ENCODE data around the gene COL18A1. TPM values are rescaled to one million over a fixed set of nuclear protein-coding genes. Genes with fewer than 3 reads are reported as not detected.

Gene COL18A1
- polyA plus RNA-seq, 1 donor (not counting 4 experiments of a cell fraction or from before 2014, with no cell fraction given), result 13.0 TPM

GRCh38 chr21:45531393-45532215 lies 126.6 kb downstream of the COL18A1 start:
- Histone ChIP-seq H3K27me3 (ENCODE audit: control insufficient read depth, extremely low read depth, insufficient read depth, low read length) (no peaks in the 10 kb centered on the region), H2AFZ (ENCODE audit: control insufficient read depth, low read length) (no peak overlapping the region), H3K79me2 (ENCODE audit: control insufficient read depth, insufficient read depth, low read length) (no peaks in the 10 kb centered on the region), H3K9me3 (ENCODE audit: control insufficient read depth, low read depth, low read length) (no peaks in the 10 kb centered on the region), H3K9me1 (ENCODE audit: control insufficient read depth, extremely low read depth, insufficient read depth, low read length) (no peaks in the 10 kb centered on the region), H4K20me1 (ENCODE audit: control insufficient read depth, extremely low read depth, insufficient read depth, low read length) (peaks cover 4% of the 10 kb centered on the region), H3K4me2 (ENCODE audit: control insufficient read depth, extremely low read depth, insufficient read depth, low read depth, low read length) (no peak overlapping the region), H3K36me3 (ENCODE audit: control insufficient read depth in 2 of 2, extremely low read depth in 1 of 2, insufficient read depth in 2 of 2, low read length in 2 of 2) (peaks cover 9 to 20% of the 10 kb centered on the region in 2 experiments), H3K9ac (ENCODE audit: control insufficient read depth, extremely low read depth, insufficient read depth, low read length) (no peak overlapping the region), H3K27ac (ENCODE audit: control insufficient read depth, insufficient read depth, low read length) (no peak overlapping the region), H3K4me1 (ENCODE audit: control insufficient read depth, extremely low read depth, insufficient read depth, low read length) (peaks cover 11% of the 10 kb centered on the region), H3K4me3 (ENCODE audit: control insufficient read depth in 2 of 3, extremely low read depth in 1 of 3, insufficient read depth in 2 of 3, low read depth in 1 of 3, low read length in 3 of 3) (no peak overlapping the region)
- dilution Hi-C loops (cut with MboI; ENCODE audit: extremely low pct_ligation_motif_present, low sequenced_read_pairs), result no loop called here
- peak in 1 of 3 experiments; percentile 1 for TF ChIP-seq CTCF (optimal IDR thresholded peaks at IDR 0.05 in 1 of 3, IDR thresholded peaks at IDR 0.05 in 1 of 3, conservative IDR thresholded peaks at IDR 0.05 in 1 of 3; ENCODE audit: extremely low read depth in 1 of 3, insufficient read depth in 2 of 3, low read length in 3 of 3)
- no peak for TF ChIP-seq EZH2 (IDR thresholded peaks at IDR 0.05; ENCODE audit: low read length)
- no peak for FAIRE-seq
- DNase-seq (ENCODE audit: low read depth, low spot score), result no peak

- H3K4me2 ChIP-seq (ENCODE audit: control insufficient read depth, extremely low read depth, insufficient read depth, low read depth, low read length), result no peak overlapping the region
- H4K20me1 ChIP-seq (ENCODE audit: control insufficient read depth, extremely low read depth, insufficient read depth, low read length), result peaks cover 4% of the 10 kb centered on the region
- peaks cover 3% of the 10 kb centered on the region for H3K4me1 ChIP-seq (ENCODE audit: control insufficient read depth, extremely low read depth, insufficient read depth, low read length)
- dilution Hi-C loops (cut with MboI; ENCODE audit: extremely low pct_ligation_motif_present, low sequenced_read_pairs), result no loop called here
- no peak for DNase-seq (ENCODE audit: low read depth, low spot score)
- H3K9ac ChIP-seq (ENCODE audit: control insufficient read depth, extremely low read depth, insufficient read depth, low read length), result no peak overlapping the region
- H3K79me2 ChIP-seq (ENCODE audit: control insufficient read depth, insufficient read depth, low read length), result no peaks in the 10 kb centered on the region
- no peak for TF ChIP-seq CTCF (optimal IDR thresholded peaks at IDR 0.05 in 1 of 3, IDR thresholded peaks at IDR 0.05 in 1 of 3, conservative IDR thresholded peaks at IDR 0.05 in 1 of 3; ENCODE audit: extremely low read depth in 1 of 3, insufficient read depth in 2 of 3, low read length in 3 of 3)
- TF ChIP-seq EZH2 (IDR thresholded peaks at IDR 0.05; ENCODE audit: low read length), result no peak
- H3K27me3 ChIP-seq (ENCODE audit: control insufficient read depth, extremely low read depth, insufficient read depth, low read length), result no peaks in the 10 kb centered on the region
- H3K9me1 ChIP-seq (ENCODE audit: control insufficient read depth, extremely low read depth, insufficient read depth, low read length), result no peaks in the 10 kb centered on the region
- H3K36me3 ChIP-seq (ENCODE audit: control insufficient read depth in 2 of 2, extremely low read depth in 1 of 2, insufficient read depth in 2 of 2, low read length in 2 of 2), result peaks cover 9 to 20% of the 10 kb centered on the region in 2 experiments
- H3K27ac ChIP-seq (ENCODE audit: control insufficient read depth, insufficient read depth, low read length), result no peak overlapping the region
- no peak for FAIRE-seq
- H3K9me3 ChIP-seq (ENCODE audit: control insufficient read depth, low read depth, low read length), result no peaks in the 10 kb centered on the region
- H3K4me3 ChIP-seq (ENCODE audit: control insufficient read depth in 2 of 3, extremely low read depth in 1 of 3, insufficient read depth in 2 of 3, low read depth in 1 of 3, low read length in 3 of 3), result no peak overlapping the region
- no peak overlapping the region for H2AFZ ChIP-seq (ENCODE audit: control insufficient read depth, low read length)
Measured at GRCh38 chr21:45532826-45533360, 127.9 kb downstream of the COL18A1 start.

All from keratinocyte (primary cell).